Measurements from ENCODE around the gene PLA2G7.

DNA sequence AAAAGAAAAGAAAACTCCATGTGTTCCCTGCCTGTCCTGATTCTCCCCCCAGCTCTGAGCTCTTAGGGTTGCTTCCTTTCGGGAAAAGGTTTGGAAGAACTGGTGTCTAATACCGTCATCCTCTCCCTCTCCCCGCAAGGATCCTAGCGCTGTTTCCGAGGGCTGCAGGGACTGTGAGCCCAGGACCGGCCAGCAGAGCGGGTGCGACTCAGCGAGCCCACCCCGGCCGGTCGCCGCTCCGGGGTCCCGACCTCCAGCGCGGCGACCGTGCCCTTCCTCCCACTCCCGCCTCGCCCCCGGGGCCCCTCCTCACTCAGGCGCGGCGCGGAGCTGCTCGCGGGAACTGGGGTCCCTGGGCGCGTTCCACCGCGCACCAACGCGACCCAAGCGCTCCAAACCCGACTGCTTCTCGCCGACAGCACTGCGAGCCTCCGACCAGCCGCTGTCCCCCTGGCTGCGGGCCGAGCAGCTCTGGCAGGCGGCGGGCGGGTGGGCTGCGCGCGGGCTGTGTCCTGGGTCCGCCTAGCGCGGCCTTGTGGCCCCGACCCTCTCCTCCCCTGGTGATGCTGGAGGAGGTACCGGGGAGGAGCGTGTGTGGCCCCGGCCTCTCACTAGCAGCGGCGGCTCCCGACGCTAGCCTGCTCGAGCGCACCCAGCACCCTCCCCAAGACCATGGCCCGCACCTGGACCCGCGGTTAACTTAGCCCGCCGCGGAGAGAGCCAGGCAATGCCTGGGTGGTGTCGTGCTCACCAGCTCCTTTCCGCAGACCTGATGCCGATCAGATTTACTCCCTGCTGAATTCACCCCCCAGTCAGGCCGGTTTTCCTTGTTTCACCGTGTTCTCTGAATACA is at the start of gene PLA2G7:
- TF ChIP-seq CTCF (IDR thresholded peaks at IDR 0.05; ENCODE audit: poor library complexity), result no peak
- TF ChIP-seq EZH2 (IDR thresholded peaks at IDR 0.05; ENCODE audit: borderline replicate concordance), result peak; percentile 56
- no peak for TF ChIP-seq EZH2phosphoT487 (IDR thresholded peaks at IDR 0.05; ENCODE audit: low read depth, severe bottlenecking, unreplicated experiment)

Measured in hepatocyte (in vitro differentiated cells).